ELF-1 (cell line): Measurements from ENCODE around the gene CPED1.
"Not testable (repeated sequence)": the region's sequence is repeated elsewhere in the genome, so short reads cannot be mapped to it uniquely, and the experiment has no call there.

ENCODE experiments used
- DNase-seq: peaks from one replicate; pipeline ENCODE4 v3.0.0-alpha.2; 2016; ENCODE audit warnings: low read depth, low spot score

The CPED1 gene

DNA sequence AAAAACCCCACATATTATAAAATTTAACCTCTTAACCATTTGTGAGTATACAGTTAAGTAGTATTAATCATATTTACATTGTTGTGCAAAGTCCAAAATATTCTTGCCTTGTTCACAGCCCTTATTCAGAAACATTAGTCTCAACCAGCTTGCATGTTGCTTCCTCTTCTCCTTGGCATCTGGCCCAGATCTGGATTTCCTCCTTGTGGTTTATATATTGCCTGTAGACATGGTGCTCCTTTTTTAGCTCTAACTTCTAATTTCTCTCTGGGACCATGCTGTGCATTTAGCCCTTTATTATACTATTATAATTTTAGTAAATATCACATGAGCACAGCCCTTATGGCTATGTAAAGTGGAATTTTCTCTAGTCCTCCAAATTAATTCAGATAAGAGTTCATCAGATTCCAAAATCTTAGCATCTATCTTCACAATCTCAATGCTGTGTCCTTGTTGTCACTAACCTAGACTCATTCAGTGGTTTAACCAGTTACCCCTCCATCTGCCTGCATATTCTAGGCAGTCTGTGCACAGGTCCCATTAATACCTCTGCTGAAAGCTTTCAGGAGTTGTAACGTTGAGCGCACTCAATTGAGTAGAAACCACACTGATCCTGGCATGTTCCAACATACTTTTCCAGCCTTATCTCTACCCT lies 7.9 kb downstream of the CPED1 start:
- no peak for DNase-seq

DNA sequence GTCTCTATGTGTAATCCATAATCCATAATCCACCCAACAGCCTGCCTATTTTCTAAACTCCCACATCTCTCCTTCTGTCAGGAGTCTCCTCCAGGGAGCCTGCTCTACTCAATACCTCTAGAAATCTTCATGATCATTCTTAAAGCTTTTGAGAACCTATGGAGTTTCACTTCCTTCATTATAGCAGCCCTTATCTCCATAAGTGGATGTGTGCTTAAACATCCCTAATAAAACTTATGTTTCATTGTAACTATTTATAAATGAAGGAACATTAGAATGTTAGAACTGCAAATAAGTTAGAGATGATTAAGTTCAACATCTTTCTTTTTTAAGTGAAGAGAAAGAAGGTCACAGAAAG lies 8.5 kb downstream of the CPED1 start:
- DNase-seq, result no peak

DNA sequence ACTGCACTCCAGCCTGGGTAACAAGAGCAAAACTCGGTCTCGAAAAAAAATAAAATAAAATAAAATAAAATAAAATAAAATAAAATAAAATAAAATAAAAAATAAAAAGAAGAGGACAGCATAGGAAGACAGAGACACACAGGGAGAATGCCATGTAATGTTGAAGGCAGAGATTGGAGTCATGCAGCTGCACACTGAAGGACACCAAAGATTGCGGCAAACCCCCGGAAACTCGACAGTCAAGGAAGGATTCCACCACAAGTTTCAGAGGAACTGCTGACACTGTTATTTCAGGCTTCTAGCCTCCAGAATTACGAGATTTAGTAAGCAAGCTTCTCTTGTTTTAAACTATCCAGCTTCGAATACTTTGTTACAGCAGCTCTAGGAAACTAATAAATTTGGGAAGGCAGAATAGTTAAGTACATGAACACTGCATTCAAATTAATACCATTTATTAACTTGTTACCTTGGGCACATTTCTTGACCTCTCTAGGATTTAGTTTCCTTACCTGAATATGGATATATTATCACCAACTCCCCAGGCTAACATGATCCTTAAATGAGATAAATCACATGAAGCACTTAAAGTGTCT lies 9.5 kb downstream of the CPED1 start:
- no peak for DNase-seq

DNA sequence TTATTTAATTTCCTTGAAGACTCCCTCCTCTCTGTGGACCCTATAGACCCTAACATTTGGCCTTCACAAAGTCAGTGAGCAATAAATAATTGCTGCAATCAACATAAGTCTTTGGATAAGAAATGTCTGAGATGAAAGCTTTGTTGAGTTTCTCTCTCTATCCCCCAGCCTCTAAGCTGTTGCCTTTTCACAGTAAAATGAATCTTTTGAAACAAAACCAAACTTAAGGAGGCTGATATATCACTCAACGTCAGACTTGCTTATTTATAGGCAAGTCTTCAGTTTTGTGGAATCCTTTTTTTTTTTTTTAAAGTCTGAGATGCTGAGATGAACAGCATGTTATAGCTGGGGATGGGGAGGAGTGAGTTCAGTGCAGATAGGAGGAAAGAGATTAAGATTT lies 10.0 kb downstream of the CPED1 start:
- no peak for DNase-seq

DNA sequence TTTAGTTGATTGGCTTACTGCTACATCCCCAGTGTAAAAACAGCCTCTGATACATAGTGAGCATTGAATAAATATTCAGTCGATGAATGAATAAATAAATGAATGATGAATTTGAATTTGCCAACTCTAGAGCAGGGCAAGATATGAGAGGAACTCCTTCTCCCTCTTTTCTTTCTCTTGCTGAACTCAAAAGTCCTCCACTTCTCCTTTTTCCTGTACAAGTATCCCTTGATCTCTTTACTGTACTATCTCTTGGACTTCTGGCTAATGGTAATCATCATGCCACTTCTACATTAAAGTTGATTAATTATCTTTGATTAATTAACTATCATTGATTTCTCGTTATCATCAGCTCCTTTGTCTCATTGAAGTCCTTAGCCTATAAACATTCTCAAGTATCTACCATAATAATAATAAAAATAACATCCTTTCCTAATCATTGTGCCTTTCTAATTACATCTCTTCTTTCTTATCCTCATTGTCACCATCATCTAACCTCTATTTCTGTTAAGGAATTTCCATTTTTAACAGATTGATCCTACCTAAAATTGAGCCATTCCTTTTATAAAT lies 10.6 kb downstream of the CPED1 start:
- no peak for DNase-seq

DNA sequence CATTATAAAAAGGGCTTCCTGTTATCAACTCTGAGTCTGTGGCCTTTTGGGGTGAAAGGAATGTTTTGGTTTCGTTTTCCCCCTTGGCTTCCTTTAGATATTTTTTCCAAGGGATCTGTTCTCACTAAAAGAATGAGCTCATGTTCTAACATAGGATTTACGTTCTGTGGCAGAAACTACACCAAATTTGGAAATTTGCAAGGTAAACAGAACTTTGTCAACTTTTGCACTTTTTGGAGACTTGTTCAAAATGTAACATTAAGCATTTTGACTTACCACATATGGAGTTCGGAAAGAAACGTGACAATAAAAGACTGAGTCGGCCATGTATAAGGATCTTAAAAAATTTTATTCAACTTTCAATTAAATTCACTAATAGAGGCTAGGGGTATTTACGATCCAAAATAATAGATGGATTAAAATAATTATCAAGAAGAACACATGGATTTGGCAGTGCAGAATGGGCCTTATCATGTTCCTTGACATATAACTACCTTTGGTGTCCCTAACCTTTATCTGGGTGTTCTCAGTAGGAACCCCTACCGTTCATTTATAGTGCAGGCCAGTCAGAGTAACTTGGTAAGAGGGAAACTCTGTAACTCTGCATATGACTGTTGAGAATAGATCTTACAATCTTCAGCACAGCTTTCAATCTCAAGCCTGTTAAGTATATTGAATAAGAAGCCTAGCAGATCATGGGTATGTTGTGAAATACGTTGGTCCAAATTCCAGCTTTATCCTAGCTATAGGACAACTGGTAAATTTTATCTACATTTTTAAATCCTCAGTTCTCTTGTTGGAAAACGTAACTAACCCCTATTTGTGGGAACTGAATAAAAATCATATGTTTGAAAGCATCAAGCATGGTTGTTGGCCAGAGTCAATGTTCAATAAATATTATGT lies 11.8 kb downstream of the CPED1 start:
- no peak for DNase-seq

DNA sequence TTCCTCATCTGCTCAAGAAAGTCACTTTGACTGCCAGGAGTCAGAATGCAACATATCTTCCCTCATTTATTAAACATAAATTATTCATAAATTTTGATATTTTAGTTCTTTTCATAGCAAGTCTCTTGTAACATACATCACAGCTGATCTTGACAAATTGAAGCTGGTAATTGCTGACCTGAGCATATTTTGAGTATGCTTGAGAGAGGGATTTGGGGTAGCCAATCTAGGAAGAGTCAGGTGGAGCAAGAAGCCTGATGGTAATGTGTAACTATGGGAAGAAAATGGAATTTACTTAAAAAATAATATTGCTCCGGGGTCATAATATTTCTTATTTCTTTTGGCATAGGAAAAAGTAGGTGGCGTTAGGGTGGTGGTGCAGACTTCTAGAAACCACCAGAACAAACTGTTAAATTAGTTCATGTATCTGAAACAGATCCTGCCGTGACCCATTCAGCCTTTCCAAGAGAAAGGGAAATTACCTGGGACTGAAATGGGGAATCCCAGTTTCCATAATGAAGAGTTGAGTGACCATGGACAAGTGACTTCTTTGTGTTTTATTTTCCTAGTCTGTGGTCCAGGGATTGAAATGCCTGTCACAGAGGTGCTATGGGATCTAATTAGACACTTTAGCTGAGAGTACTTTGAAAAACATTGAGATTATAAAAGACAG lies 12.9 kb downstream of the CPED1 start:
- DNase-seq, result no peak

DNA sequence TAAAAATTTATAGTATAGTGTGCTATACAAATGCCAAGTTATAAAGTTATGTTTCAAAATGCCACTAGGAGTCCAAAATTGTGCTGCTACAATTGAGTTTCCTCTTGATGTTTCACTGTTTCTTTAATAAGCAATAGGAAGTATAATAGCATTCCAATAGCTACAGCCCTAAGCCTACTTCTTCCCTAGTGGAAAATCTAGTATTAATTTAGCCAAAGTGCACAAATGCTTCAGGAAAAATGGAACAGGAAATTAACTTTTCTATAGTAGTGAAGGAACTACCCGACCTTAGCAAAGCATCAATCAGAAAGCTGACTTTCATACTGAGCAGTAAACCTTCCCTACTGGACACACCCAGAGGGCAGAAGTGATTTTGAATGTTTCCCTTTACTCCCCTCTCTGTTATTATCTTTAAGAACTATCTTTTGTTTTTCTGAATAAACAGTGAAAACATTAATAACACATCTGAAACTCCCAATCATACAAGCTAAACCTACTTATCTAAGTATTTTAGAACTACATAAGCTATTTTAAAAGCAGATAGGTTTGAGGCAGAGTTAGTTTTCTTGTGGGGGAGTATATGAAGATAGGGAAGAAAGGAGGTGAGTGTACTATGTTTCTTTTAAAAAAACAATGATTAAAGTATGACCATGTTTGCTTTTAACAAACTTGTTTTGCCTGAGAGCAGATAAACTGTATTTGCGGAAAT lies 13.7 kb downstream of the CPED1 start:
- DNase-seq, result no peak

DNA sequence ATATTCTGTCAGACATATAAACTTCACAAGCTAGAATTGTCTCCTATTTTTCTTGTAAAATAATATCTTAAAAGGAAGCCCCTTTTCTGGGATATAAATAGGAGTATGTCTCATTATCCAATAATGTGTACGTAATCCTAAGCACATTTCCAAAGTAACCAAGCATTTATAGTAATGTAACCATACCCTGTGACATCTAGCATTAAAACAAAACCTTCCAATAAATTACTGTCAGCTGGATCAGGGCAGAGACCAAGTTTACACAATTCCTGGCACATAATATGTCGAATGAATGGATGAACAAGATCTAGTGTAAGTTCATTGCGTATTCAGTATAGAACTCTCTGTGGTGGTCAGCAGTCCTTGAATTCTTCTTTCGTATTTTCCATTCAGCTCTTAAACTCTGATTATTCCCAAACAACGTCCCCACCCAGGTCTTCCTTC lies 14.3 kb downstream of the CPED1 start:
- DNase-seq, result no peak

DNA sequence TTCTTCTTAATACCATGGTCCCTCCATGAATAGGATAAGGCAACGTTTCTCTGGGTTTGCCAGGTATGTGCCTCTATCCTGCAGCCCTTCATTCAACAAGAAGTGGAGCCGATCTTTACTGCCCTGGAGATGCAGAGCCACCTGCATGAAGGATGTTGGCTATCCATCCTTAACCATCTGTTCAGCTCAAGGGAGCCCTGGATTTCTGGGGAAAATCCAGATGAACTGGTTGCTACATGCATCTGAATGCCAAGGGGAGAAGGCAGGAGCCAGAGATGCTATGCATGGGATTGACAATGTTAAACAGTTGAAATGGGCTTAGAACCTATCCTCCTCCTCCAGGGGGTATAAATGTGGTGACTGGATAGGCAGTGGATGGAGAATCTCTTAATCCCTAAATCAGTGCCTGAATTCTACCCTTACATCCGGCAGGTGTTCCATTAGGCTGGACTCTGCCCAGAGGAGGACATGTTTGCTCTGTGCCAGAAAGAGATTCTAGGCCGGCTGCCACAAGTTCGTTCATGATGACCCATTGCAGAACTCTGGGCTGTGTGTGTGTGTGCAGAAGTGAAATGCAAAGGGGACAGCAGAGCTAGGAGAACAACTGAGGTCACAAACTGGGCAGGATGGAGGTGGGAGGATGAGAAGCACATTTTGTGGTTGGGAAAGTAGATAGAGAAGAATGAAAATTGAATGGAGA lies 15.6 kb downstream of the CPED1 start:
- no peak for DNase-seq

DNA sequence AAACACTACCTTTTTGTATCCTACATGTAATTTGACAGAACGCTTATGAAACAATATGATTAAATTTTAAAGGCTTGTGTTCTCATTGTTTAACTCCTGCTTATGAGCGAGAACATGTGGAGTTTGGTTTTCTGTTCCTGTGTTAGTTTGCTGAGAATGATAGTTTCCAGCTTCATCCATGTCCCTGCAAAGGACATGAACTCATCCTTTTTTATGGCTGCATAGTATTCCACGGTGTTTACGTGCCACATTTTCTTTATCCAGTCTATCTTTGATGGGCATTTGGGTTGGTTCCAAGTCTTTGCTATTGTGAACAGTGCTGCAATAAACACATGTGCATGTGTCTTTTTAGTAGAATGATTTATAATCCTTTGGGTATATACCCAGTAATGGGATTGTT lies 16.5 kb downstream of the CPED1 start:
- DNase-seq, result not testable (repeated sequence)

DNA sequence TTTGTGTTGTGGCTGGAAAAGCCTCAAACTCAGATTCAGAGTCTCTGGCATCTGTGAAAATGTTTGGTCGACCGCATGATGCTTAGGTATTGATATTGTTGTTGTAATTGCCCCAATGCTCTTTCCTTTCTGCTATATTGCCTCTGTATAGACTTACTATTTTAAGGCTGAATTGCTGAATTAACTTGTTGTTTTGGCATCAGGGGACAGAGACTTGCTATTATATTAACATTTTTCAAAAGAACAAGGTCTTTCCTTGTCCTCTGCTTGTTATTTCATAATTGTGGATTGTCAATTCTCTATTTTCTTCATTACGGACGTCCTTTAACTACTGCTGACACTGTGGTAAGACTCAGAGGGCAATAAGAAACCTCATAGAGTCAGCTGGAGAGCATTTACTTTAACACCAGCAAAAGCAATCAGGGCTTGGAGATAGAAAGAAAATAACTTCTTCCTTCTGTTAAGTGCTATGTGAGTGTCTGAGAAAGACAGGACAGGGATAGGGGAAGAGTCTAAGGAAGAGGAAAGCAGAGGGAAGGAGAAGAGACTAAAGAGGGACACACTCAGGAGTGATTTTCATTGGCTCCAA lies 17.6 kb downstream of the CPED1 start:
- DNase-seq, result no peak

DNA sequence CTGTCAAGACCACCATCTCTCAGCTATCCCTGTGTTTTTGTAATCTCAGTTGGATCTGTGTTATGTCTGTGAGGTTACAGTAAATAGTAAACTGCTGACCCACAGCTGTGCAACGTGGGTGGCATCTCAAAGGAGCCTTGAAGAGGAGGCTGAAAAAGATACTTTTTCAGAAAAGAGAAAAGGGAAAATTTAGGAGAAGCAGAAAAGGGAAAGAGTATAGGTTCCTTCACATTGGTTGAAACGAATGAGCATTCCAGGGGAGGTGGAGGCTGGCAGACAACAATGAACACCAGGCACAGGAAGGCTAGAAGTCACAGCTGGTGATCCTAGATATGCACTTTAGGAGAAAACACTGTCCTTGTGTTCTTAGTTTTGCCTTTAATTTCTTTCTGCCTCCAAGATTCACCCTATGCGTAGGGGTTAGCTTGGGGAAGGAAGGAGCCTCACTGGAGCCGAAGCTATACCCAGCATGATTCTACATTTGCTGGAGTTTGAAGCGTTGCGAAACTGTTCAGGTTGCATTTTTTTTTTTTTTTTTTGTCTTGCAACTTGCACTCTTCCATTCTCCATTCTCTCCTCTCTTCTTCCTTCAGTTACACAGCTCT lies 18.3 kb downstream of the CPED1 start:
- DNase-seq, result no peak

DNA sequence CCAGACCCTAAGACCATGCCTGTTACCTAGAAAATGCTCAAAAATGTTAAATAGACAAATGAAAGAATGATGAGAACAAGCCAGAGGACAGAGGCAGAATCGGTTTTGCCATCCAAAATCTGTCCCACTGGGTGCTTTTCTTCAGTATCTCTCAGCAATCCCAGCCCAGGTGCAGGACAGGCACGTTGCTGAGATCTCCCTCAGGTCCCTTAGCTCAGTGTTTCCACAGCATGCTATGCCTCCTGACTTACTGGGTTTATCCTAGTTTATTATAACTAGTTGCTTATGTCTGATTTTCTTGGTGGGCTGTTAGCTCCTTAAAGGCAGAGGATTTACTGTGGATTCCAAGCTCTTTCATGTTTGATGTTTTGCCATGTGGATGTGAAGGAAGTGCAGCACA lies 20.3 kb downstream of the CPED1 start:
- no peak for DNase-seq

DNA sequence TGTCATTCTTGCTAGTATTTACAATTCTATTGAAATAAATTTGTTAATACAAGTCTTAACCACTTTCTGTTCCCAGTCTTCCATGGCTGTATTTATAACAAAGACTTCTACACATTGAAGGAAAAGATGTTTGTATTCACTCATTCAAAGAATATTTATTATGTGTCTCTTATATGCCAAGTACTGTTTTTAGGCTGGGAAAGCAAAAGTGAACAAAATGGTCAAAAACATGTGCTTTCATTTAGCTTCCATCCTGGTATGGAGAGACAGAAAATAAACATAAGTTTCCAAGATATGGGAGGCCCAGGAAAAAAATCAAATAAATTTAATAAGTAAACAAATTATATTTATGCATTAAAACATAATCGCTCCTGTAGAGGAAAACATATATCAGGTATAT lies 22.9 kb downstream of the CPED1 start:
- DNase-seq, result no peak

DNA sequence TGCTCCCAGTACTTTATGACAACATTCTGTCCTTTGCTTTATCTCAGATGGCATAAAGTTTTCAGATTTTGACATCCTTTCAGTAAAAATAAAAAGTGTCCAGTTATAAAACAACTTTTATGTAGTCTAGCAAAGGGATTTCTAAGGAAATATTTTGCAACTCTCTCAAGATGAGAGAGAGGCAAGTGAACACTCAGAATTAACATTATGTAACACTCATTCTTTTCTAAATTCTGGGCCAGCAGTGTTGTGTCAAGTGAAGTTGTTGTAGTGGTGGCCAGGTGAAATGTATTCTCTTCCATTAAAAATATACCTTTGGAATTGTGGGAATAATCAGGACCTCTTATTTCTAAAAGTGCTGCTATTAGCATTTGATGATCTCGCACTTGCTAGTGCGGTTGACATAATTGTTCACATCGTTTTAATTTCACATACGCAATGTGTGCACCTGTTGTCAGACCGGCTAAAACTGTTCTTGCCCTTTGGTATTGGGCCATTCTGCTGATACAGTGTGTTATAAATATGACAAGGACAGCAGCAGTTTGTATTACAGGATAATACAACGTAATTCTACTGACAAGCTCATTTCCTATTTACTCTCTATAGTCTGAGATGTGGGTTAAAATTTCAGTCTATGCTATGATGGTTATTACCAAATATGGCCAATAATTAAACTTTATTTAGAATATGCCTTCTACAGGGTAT lies 23.8 kb downstream of the CPED1 start:
- DNase-seq, result no peak

DNA sequence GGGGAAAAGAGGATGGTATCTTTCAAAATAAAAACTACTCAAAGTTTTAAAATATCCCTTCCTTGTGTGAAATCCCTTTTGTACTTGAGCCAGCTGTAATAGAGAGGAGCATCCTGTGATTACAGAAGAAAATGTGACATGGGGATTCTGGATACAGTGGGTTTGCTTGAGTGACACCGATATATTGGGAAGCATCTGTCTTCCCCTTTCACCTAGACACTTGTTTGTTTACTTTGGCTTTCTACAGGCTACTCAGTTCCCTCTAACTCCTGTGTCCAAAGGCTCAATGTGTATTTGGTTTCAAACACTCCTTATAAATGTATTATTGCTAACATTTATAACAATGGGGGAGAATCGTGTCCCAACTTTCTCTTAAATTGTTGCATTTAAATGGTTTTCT lies 24.4 kb downstream of the CPED1 start:
- no peak for DNase-seq

DNA sequence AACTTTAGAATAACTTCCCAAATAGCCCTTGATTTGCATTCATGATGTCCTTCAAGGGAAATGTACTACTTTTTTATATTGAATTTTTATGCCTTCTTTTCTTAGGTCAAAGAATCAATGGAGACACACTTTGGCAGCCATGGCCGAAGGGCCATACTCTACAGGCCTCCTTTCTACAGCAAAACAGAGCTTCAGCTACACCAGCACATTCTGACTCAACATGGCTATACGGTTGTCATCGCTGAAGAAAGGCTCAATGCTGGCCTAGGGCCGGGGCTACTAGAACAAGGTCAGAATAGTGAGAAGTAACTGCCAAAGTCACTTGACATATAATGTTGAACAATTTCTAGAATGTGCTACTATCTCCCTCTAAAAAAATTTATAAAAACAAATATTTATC lies 27.0 kb downstream of the CPED1 start:
- no peak for DNase-seq

DNA sequence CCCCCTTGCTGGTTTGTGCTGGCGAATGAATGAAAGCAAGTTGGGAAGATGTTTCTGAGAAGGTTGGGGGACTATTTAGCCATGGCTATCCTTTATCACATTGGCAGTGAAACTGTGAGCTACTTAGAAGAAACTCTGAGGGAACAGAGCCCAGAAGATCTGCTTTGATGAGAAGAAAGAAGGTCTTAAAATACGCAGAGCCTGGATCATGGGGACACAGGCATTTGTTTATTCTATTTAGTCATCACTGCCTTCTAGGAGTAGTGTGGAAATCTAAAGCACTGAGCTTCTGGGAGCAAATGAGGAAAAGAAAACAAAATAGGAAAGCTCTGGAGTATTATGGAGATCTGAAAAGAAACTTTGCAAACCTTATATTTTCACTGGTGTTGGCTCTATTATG lies 28.5 kb downstream of the CPED1 start:
- no peak for DNase-seq
